Astrocyte (in vitro differentiated cells and primary cell): ENCODE data around the gene SGCB. TPM values are rescaled to one million over a fixed set of nuclear protein-coding genes. Genes with fewer than 3 reads are reported as not detected.

Experiments
- DNase-seq: peaks from one replicate; pipeline ENCODE4 v3.0.0-alpha.2; 2010; ENCODE audit warnings: low read depth
- FAIRE-seq: peaks from 2 replicates; lab custom pipeline; 2011; peaks lifted over from hg19 to GRCh38; lab: Jason Lieb, UNC
- H2AFZ ChIP-seq: 2 replicates; pipeline ENCODE4 v1.6.0; 2012; ENCODE audit warnings: low read depth, low read length, inconsistent platforms
- H3K27ac ChIP-seq: 2 replicates; pipeline ENCODE4 v1.5.1; 2011; ENCODE audit warnings: low read depth, low read length, inconsistent platforms
- H3K27me3 ChIP-seq: 2 replicates; pipeline ENCODE4 v1.6.0; 2011; ENCODE audit warnings: low read length, inconsistent platforms; ENCODE audit not compliant: insufficient read depth
- H3K36me3 ChIP-seq: 2 replicates; pipeline ENCODE4 v1.5.1; 2011; ENCODE audit warnings: low read length, inconsistent platforms; ENCODE audit not compliant: insufficient read depth
- H3K4me1 ChIP-seq: 2 replicates; pipeline ENCODE4 v1.5.1; 2011; ENCODE audit warnings: low read length, inconsistent platforms; ENCODE audit not compliant: insufficient read depth
- H3K4me2 ChIP-seq: 2 replicates; pipeline ENCODE4 v1.6.0; 2012; ENCODE audit warnings: low read length, inconsistent platforms
- H3K4me3 ChIP-seq: 2 replicates; pipeline ENCODE4 v1.5.1; 2011; ENCODE audit warnings: low read depth, mild to moderate bottlenecking, low read length, inconsistent platforms; ENCODE audit not compliant: insufficient read depth
- H3K79me2 ChIP-seq: 2 replicates; pipeline ENCODE4 v1.6.0; 2012; ENCODE audit warnings: mild to moderate bottlenecking, low read length, inconsistent platforms; ENCODE audit not compliant: insufficient read depth
- H3K9ac ChIP-seq: 2 replicates; pipeline ENCODE4 v1.6.0; 2012; ENCODE audit warnings: mild to moderate bottlenecking, low read length, inconsistent platforms
- H3K9me3 ChIP-seq: 2 replicates; pipeline ENCODE4 v1.5.1; 2012; ENCODE audit warnings: low read depth, mild to moderate bottlenecking, low read length, inconsistent platforms; ENCODE audit not compliant: insufficient read depth
- H4K20me1 ChIP-seq: 2 replicates; pipeline ENCODE4 v1.6.0; 2012; ENCODE audit warnings: low read length, inconsistent platforms; ENCODE audit not compliant: insufficient read depth
- H3K27ac Mint-ChIP-seq: one replicate; pipeline ENCODE4 v1.8.0; 2021; ENCODE audit warnings: mild to moderate bottlenecking, mixed read lengths; ENCODE audit not compliant: unreplicated experiment
- H3K27me3 Mint-ChIP-seq: one replicate; pipeline ENCODE4 v1.8.0; 2021; ENCODE audit warnings: low read depth, mixed read lengths; ENCODE audit not compliant: unreplicated experiment
- H3K36me3 Mint-ChIP-seq: one replicate; pipeline ENCODE4 v1.8.0; 2021; ENCODE audit warnings: low read depth, mixed read lengths; ENCODE audit not compliant: unreplicated experiment
- H3K4me1 Mint-ChIP-seq: one replicate; pipeline ENCODE4 v1.8.0; 2021; ENCODE audit warnings: low read depth, mixed read lengths; ENCODE audit not compliant: unreplicated experiment
- H3K4me3 Mint-ChIP-seq: one replicate; pipeline ENCODE4 v1.8.0; 2021; ENCODE audit warnings: mild to moderate bottlenecking, moderate library complexity, mixed read lengths; ENCODE audit not compliant: unreplicated experiment
- H3K9me3 Mint-ChIP-seq: one replicate; pipeline ENCODE4 v1.8.0; 2021; ENCODE audit warnings: mild to moderate bottlenecking, mixed read lengths; ENCODE audit not compliant: unreplicated experiment
- EZH2 ChIP-seq: IDR thresholded peaks from 2 replicates; pipeline ENCODE4 v1.6.1; 2012; ENCODE audit warnings: mild to moderate bottlenecking, low read length, inconsistent platforms; ENCODE audit not compliant: insufficient read depth
- total RNA-seq: library from RNA; stranded (reverse); gene quantifications from 2 replicates; pipeline ENCODE4 v1.2.1, GENCODE V29; 2021
- TF ChIP-seq, protein P1 (sequence below): IDR thresholded peaks from 2 replicates; pipeline ENCODE4 v1.5.1; 2011; ENCODE audit warnings: low read depth, mild to moderate bottlenecking, inconsistent platforms, low read length, moderate library complexity; ENCODE audit not compliant: insufficient read depth

Gene SGCB
- total RNA-seq, 1 donor from 2014 or later: 75.6 TPM

DNA sequence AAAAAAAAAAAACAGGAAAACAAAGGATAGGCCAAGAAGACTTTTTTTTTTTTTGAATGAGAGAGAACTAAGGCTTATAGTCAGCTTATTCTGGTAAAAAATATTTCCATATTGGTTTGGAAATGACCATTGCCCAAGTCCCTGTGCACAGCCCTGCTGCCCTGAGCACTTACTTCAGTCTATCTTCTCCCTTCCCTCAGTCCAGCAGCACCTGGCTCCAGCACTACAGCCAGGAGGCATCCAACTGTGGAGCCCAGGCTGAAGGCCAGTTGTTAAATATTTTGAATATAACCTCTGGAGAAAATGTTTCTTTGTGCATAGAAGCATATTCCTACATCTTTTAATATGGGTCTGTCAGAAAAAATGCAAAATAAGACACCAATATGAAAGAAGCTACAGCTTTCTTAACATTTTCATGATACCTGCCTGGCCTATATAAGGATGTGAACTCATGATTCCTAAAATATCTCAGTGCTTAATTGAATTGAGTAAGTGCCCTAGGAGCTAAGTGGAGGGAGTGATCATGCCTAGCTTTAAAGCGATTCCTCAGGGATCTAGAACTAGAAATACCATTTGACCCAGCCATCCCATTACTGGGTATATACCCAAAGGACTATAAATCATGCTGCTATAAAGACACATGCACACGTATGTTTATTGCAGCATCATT lies 32.4 kb downstream of the SGCB start:
- H3K27ac ChIP-seq: no peak overlapping the region
- H3K36me3 ChIP-seq: no peaks in the 10 kb centered on the region
- H3K9ac ChIP-seq: no peak overlapping the region
- H2AFZ ChIP-seq: no peak overlapping the region
- DNase-seq (no peak), FAIRE-seq (no peak)
- no peaks in the 10 kb centered on the region for H3K79me2 ChIP-seq
- no peaks in the 10 kb centered on the region for H3K27me3 Mint-ChIP-seq
- H3K4me3 ChIP-seq: no peak overlapping the region
- no peaks in the 10 kb centered on the region for H3K36me3 Mint-ChIP-seq
- no peaks in the 10 kb centered on the region for H4K20me1 ChIP-seq
- H3K4me1 Mint-ChIP-seq: no peaks in the 10 kb centered on the region
- H3K9me3 Mint-ChIP-seq: no peaks in the 10 kb centered on the region
- no peak overlapping the region for H3K4me2 ChIP-seq
- TF ChIP-seq, protein P1, sequence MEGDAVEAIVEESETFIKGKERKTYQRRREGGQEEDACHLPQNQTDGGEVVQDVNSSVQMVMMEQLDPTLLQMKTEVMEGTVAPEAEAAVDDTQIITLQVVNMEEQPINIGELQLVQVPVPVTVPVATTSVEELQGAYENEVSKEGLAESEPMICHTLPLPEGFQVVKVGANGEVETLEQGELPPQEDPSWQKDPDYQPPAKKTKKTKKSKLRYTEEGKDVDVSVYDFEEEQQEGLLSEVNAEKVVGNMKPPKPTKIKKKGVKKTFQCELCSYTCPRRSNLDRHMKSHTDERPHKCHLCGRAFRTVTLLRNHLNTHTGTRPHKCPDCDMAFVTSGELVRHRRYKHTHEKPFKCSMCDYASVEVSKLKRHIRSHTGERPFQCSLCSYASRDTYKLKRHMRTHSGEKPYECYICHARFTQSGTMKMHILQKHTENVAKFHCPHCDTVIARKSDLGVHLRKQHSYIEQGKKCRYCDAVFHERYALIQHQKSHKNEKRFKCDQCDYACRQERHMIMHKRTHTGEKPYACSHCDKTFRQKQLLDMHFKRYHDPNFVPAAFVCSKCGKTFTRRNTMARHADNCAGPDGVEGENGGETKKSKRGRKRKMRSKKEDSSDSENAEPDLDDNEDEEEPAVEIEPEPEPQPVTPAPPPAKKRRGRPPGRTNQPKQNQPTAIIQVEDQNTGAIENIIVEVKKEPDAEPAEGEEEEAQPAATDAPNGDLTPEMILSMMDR: no peak
- no peak for TF ChIP-seq EZH2
- no peaks in the 10 kb centered on the region for H3K4me1 ChIP-seq
- H3K4me3 Mint-ChIP-seq: no peak overlapping the region
- H3K9me3 ChIP-seq: no peaks in the 10 kb centered on the region
- no peak overlapping the region for H3K27ac Mint-ChIP-seq
- no peaks in the 10 kb centered on the region for H3K27me3 ChIP-seq

DNA sequence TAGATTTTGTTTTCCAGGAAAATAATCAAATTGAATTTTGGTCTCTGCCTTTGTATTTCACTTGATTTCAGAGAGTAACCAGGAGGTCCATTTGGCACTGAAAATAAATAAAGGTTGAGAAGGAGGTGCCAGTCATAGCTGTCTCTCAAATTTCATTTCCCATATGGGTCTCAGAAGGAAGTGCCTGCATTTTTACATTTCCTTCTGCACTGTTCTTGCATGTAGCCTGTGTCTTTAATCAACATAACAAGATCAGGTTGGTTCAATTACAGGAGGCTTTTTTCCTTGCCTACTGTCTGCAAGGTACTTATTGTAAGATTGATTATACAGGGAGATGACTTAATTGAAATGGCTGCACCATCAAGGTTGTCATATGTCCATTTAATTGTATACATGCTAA lies 33.7 kb downstream of the SGCB start:
- no peaks in the 10 kb centered on the region for H3K27me3 ChIP-seq
- Mint-ChIP-seq H3K27ac (no peak overlapping the region), H3K4me1 (no peaks in the 10 kb centered on the region), H3K4me3 (no peak overlapping the region), H3K27me3 (no peaks in the 10 kb centered on the region), H3K36me3 (no peaks in the 10 kb centered on the region), H3K9me3 (no peaks in the 10 kb centered on the region)
- no peak overlapping the region for H3K9ac ChIP-seq
- no peak overlapping the region for H3K4me2 ChIP-seq
- H3K79me2 ChIP-seq: no peaks in the 10 kb centered on the region
- DNase-seq (no peak), FAIRE-seq (no peak)
- H3K36me3 ChIP-seq: no peaks in the 10 kb centered on the region
- H3K9me3 ChIP-seq: no peaks in the 10 kb centered on the region
- no peak overlapping the region for H2AFZ ChIP-seq
- TF ChIP-seq, protein P1: no peak
- TF ChIP-seq EZH2: no peak
- H3K27ac ChIP-seq: no peak overlapping the region
- H3K4me3 ChIP-seq: no peak overlapping the region
- no peaks in the 10 kb centered on the region for H4K20me1 ChIP-seq
- no peaks in the 10 kb centered on the region for H3K4me1 ChIP-seq

DNA sequence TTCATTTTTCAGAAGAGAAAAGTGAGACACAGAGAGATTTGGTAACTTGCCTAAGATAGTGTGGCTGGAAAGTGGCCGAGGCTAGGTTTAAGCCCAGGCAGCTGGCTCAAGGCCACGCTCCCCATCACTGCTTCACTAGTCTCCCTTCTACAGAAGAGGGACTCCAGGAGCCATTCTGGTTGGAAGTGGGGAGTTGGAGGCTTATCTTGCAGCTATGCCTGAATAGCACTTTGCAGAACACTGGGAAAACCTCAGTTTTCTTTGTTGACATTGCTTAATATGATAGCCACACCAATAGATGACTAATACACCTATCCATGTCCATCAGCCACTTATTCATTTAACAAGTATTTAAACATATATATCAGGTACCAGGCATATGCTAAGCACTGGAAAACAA lies 36.5 kb downstream of the SGCB start:
- H3K27me3 Mint-ChIP-seq: no peaks in the 10 kb centered on the region
- FAIRE-seq (no peak), DNase-seq (peak; percentile 54)

More for the DNA sequence above, 36.5 kb downstream of the SGCB start:
- no peak overlapping the region for H3K4me3 ChIP-seq
- H3K4me1 Mint-ChIP-seq: no peaks in the 10 kb centered on the region
- no peak overlapping the region for H3K4me3 Mint-ChIP-seq
- no peak overlapping the region for H2AFZ ChIP-seq
- H3K9me3 Mint-ChIP-seq: no peaks in the 10 kb centered on the region
- no peak overlapping the region for H3K4me2 ChIP-seq
- no peak for TF ChIP-seq EZH2
- no peaks in the 10 kb centered on the region for H3K9me3 ChIP-seq
- no peaks in the 10 kb centered on the region for H3K27me3 ChIP-seq
- H3K79me2 ChIP-seq: no peaks in the 10 kb centered on the region
- no peaks in the 10 kb centered on the region for H3K4me1 ChIP-seq
- H3K36me3 ChIP-seq: no peaks in the 10 kb centered on the region
- H3K36me3 Mint-ChIP-seq: no peaks in the 10 kb centered on the region
- H3K27ac Mint-ChIP-seq: no peak overlapping the region
- no peak overlapping the region for H3K27ac ChIP-seq
- H4K20me1 ChIP-seq: no peaks in the 10 kb centered on the region
- H3K9ac ChIP-seq: no peak overlapping the region
